Ascending aorta (tissue), 2 donors: Measurements from ENCODE around the gene ZNF423. TPM values are rescaled to one million over a fixed set of nuclear protein-coding genes. Genes with fewer than 3 reads are reported as not detected.
"Not testable (repeated sequence)": the region's sequence is repeated elsewhere in the genome, so short reads cannot be mapped to it uniquely, and the experiment has no call there.

Experiments used
- DNase-seq, 2 donors: peaks; one replicate each; pipeline ENCODE4 v3.0.0-alpha.2; 2019; ENCODE audit warnings: low spot score in 2 of 2
- H3K27ac ChIP-seq, 2 donors: fragments of 200-600 bp; sonication (generic); one replicate each; pipeline ENCODE4 v1.5.1; 2016 to 2017; ENCODE audit warnings: mild to moderate bottlenecking in 1 of 2
- H3K27me3 ChIP-seq: fragments of 200-600 bp; sonication (generic); one replicate; pipeline ENCODE4 v1.5.1; 2017
- H3K36me3 ChIP-seq, 2 donors: fragments of 200-600 bp; sonication (generic); one replicate each; pipeline ENCODE4 v1.5.1; 2016
- H3K4me1 ChIP-seq, 2 donors: fragments of 200-600 bp; sonication (generic); one replicate each; pipeline ENCODE4 v1.5.1; 2016 to 2017; ENCODE audit warnings: mild to moderate bottlenecking in 1 of 2
- H3K4me3 ChIP-seq, 2 donors: fragments of 200-600 bp; sonication (generic); one replicate each; pipeline ENCODE4 v1.5.1; 2016 to 2017; ENCODE audit warnings: mild to moderate bottlenecking in 1 of 2
- H3K9me3 ChIP-seq, 2 donors: fragments of 200-600 bp; sonication (generic); one replicate each; pipeline ENCODE4 v1.5.1; 2016
- intact Hi-C: fragments of 100-400 bp; cut with DNase I; formaldehyde crosslinking; loops from one replicate; pipeline ENCODE4 v1.15.1; 2023
- total RNA-seq: library from RNA; depleted of rRNA; stranded (reverse); fragments of >200 nt; gene quantifications from one replicate; pipeline ENCODE4 v1.1.0, GENCODE V29; 2016
- TF ChIP-seq, protein P1 (sequence below), 3 experiments: fragments of 200-600 bp in 2 of 3; fragments of 450-650 bp in 1 of 3; sonication (generic) in 2 of 3; IDR thresholded peaks; one replicate each; pipeline ENCODE4 v1.5.1; 2016 to 2019; ENCODE audit warnings: antibody characterized with exemption in 3 of 3, mild to moderate bottlenecking in 1 of 3, moderate library complexity in 1 of 3

The ZNF423 gene
- total RNA-seq, 1 donor from 2014 or later, result 42.9 TPM

DNA sequence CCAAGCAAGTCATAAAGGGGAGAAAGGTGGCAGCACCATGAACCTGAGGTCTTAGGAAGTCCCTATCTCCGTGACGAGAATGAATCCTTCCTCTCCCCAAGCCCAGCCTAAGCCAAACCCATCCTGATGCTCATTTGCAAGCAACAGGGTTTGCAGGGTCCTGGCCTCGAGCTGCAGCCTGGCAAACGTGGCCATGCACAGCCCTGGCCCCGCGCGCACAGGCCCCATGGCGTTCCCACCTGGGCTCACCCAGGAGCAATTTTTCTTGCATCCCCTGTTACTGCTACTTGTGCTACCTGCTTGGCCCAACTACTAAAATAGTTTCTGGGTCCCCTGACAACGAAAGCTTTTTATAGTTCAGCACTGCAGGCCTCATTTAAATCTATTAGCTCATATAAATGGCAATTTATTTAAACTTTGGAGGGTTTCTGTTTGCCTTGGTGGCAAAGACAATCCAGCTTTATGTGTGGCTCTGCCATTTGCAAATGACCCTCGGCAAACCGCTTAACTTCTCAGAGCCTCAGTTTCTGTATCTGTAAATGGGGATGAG is 340.8 kb downstream of the ZNF423 start:
- Histone ChIP-seq H3K27ac (no peak overlapping the region), H3K9me3 (no peaks in the 10 kb centered on the region), H3K4me1 (no peaks in the 10 kb centered on the region), H3K27me3 (no peaks in the 10 kb centered on the region), H3K4me3 (no peak overlapping the region), H3K36me3 (no peaks in the 10 kb centered on the region)
- TF ChIP-seq, protein P1, sequence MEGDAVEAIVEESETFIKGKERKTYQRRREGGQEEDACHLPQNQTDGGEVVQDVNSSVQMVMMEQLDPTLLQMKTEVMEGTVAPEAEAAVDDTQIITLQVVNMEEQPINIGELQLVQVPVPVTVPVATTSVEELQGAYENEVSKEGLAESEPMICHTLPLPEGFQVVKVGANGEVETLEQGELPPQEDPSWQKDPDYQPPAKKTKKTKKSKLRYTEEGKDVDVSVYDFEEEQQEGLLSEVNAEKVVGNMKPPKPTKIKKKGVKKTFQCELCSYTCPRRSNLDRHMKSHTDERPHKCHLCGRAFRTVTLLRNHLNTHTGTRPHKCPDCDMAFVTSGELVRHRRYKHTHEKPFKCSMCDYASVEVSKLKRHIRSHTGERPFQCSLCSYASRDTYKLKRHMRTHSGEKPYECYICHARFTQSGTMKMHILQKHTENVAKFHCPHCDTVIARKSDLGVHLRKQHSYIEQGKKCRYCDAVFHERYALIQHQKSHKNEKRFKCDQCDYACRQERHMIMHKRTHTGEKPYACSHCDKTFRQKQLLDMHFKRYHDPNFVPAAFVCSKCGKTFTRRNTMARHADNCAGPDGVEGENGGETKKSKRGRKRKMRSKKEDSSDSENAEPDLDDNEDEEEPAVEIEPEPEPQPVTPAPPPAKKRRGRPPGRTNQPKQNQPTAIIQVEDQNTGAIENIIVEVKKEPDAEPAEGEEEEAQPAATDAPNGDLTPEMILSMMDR (IDR thresholded peaks at IDR 0.05), result no peak
- DNase-seq, result no peak
- intact Hi-C loops, result no loop called here

DNA sequence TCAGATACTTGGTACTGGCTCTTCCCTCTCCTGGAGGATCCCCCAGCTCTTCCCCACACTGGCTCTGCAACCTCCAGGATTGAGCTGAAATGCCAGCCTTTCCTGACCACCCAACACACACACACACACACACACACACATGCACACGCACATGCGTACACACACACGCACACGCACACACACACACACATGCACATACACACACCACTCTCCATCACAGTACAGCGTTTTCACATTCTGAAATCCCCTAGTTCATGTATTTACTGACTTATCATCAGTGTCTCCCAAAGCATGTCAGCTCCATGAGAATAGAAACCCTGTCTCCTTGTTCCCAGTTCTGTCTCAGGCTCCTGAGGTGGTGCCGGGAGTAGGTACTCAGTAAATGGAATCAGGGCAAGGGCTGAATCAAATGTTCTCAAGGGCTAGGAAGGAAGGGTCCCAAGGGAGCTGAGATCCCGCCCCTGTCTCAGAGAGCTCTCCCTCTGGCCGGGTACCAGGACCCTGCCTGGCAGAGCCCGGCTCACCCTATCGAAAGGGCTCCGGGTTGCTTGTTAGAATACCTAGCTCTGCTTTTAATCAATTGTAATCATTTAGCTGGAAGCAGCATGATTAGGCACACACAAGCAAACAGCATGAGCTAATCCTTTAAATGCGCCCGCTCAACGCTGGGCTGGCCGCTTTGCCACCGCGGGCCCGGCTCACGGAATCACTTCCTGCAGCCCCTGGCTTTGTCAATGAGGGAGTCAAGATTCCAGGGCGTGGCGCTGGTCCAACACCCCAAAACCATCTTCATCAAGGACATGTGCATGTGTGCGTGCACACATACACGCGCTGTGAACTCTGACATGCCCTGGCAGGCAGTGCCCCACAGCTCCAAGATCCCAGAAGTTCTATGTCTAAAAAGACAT is 341.6 kb downstream of the ZNF423 start:
- Histone ChIP-seq H3K9me3 (no peaks in the 10 kb centered on the region), H3K36me3 (no peaks in the 10 kb centered on the region), H3K27ac (no peak overlapping the region), H3K4me1 (no peaks in the 10 kb centered on the region), H3K4me3 (no peak overlapping the region), H3K27me3 (no peaks in the 10 kb centered on the region)
- TF ChIP-seq, protein P1 (IDR thresholded peaks at IDR 0.05), result no peak
- intact Hi-C loops, result no loop called here
- no peak for DNase-seq

DNA sequence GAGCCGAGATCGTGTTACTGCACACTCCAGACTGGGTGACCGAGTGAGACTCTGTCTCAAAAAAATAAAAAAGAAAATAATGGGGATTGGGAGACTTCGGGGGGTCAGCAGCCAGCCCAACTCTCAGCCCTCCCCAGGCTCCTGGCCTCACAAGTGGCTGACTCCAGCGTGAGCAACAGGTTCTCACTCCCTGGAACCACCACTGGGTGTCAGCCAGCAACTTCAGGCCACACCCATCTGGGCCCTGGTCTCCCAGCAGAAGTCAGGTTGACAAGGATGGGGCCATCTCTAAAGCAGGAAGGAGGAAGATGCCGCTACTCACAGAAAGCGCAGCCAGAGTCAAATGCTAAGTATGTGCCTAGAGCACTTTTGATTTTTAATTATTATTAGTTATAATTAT is 342.9 kb downstream of the ZNF423 start:
- Histone ChIP-seq H3K9me3 (no peaks in the 10 kb centered on the region), H3K4me1 (no peaks in the 10 kb centered on the region), H3K27me3 (no peaks in the 10 kb centered on the region), H3K27ac (no peak overlapping the region), H3K36me3 (no peaks in the 10 kb centered on the region), H3K4me3 (no peak overlapping the region)
- TF ChIP-seq, protein P1 (IDR thresholded peaks at IDR 0.05), result no peak
- no peak for DNase-seq
- intact Hi-C loops, result no loop called here

DNA sequence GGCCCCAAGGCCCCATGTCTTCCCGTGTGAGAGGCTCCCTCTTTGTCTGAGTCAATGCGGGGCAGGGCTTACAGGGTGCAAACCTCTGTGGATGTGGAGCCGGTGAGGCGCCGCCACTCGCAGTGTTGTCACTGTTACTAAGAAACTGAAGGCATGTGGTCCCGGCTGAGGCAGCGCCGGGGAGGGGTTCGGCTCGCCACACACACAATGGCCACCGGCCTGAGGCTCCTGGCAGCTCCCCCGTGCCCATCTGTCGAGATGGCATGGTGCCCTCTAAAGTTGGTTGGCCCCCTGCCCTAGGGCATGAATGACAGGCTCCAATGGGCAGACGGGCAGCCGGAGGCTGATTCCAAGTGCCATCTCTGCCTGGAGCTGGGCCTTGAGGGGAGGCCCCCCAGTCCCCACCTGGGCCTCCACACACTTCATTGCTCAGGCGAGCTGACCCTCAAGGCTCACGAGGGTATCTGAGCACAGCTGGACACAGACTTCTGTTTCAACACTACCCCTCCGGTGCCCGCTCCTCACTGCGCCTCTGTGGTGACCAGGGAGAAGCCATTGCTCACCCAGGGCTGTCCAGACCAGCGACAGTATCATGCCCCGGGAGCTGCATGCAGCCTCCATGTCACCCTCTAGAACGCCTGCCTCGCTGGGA is 345.1 kb downstream of the ZNF423 start:
- H3K4me1 ChIP-seq, result no peaks in the 10 kb centered on the region
- H3K27me3 ChIP-seq, result no peaks in the 10 kb centered on the region
- no peak overlapping the region for H3K27ac ChIP-seq
- no peaks in the 10 kb centered on the region for H3K36me3 ChIP-seq
- no peaks in the 10 kb centered on the region for H3K9me3 ChIP-seq
- TF ChIP-seq, protein P1 (IDR thresholded peaks at IDR 0.05), result no peak
- intact Hi-C loops, result no loop called here
- H3K4me3 ChIP-seq, result no peak overlapping the region
- DNase-seq, result no peak

DNA sequence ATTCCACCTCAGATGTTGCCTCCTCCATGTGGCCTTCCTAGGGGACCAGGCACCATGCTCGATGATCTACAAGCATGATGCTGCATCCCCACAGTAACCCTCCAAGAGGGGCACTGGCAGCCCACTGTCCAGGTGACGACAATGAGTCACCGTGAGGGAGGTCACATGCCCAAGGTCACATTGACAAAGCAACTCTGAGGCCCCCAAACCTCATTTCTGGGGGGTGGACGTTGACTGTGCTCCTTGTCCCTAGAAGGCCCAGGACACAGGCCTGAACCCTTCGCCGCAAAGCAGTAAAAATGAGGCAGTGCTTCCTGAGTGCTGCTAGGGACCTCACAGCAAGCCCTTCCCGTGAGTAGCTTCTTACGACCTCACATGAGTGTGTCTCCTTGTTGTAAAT is 345.8 kb downstream of the ZNF423 start:
- Histone ChIP-seq H3K36me3 (no peaks in the 10 kb centered on the region), H3K27me3 (no peaks in the 10 kb centered on the region), H3K4me1 (no peaks in the 10 kb centered on the region), H3K9me3 (no peaks in the 10 kb centered on the region), H3K27ac (no peak overlapping the region), H3K4me3 (no peak overlapping the region)
- DNase-seq, result no peak
- TF ChIP-seq, protein P1 (IDR thresholded peaks at IDR 0.05), result no peak
- intact Hi-C loops, result no loop called here

DNA sequence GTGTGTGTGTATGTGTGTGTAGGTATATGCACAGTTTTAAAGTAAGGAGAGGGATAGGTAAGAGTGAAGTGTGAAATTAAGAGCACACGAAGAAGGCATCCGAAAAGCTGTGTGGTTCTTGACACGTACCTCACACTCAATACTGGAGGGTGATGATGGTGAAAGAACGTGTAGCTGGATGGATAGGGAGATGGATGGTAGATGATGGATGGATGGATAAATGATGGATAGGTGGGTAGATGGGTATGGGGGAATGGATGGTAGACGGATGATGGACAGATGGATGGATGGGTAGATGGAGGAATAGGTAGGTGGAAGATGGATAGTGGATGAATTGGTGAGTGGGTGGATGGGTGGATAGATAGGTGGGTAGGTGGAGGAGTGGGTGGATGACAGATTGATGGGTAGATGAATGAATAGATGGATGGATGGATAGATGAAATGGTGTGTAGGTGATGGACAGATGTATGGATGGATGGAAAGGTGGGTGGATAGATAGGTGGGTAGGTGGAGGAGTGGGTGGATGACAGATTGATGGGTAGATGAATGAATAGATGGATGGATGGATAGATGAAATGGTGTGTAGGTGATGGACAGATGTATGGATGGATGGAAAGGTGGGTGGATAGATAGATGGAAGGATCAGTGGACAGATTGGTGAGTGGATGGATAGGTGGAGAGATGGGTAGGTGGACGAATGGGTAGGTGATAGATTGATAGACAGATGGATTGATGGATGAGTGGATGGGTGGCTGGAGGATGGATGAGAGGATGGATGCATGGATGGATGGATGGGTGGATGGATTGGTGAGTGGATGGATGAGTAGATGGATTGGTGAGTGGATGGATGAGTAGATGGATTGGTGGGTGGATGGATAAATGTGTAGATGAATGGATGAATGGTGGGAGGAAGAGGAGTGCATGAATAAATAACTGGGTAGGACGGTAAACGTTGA is 349.6 kb downstream of the ZNF423 start:
- H3K4me3 ChIP-seq, DNase-seq, H3K9me3 ChIP-seq, H3K36me3 ChIP-seq, H3K4me1 ChIP-seq, H3K27me3 ChIP-seq, H3K27ac ChIP-seq, intact Hi-C loops: not testable (repeated sequence)
